ENCODE results near the gene TBL3.

TBL3 gene

GRCh38 chr16:1940273-1941161 is 31.3 kb upstream of the TBL3 start:
- peaks cover 0 to 38% of the 10 kb centered on the region in 2 experiments; a peak in 2 of 3 replicates for H3K36me3 ChIP-seq (ENCODE audit: control insufficient read depth in 2 of 2, insufficient read depth in 1 of 2, low read length in 2 of 2)
- no peaks in the 10 kb centered on the region; the same call in 1 of the 2 replicates for H3K4me1 ChIP-seq (ENCODE audit: control insufficient read depth, insufficient read depth, low read length)
- TF ChIP-seq ZNF324 (tag by site-specific recombination; IDR thresholded peaks at IDR 0.05), result no peak
- no peak for TF ChIP-seq ZNF555 (tag by site-specific recombination; conservative IDR thresholded peaks at IDR 0.05)
- TF ChIP-seq PBX3 (CRISPR knock-in tag; IDR thresholded peaks at IDR 0.05), result no peak
- no peak overlapping the region for H3K4me3 ChIP-seq (ENCODE audit: low read depth, low read length)
- H3K9me3 ChIP-seq (ENCODE audit: control insufficient read depth, insufficient read depth, low read depth, low read length), result no peaks in the 10 kb centered on the region
- ChIA-PET POLR2A (interaction anchor here (1.0 to 1.9 kb wide), 7 partner anchors 11 to 311 kb away, joined by 3 to 11 read pairs (median 5); partner anchors contain the start of genes ECI1 and RPS2), CTCF (interaction anchor here (0.7 to 2.6 kb wide), 5 partner anchors 8 to 74 kb away, joined by 3 to 19 read pairs (median 3); no protein-coding TSS in a partner anchor)
- no peak overlapping the region for H3K27ac ChIP-seq (ENCODE audit: extremely low read depth, low read depth, low read length)

- Histone ChIP-seq H3K4me1 (ENCODE audit: control insufficient read depth, insufficient read depth, low read length) (no peaks in the 10 kb centered on the region), H3K36me3 (ENCODE audit: control insufficient read depth in 2 of 2, insufficient read depth in 1 of 2, low read length in 2 of 2) (peaks cover 0 to 38% of the 10 kb centered on the region in 2 experiments; a peak in 2 of 3 replicates), H3K9me3 (ENCODE audit: control insufficient read depth, insufficient read depth, low read depth, low read length) (no peaks in the 10 kb centered on the region), H3K4me3 (ENCODE audit: low read depth, low read length) (no peak overlapping the region), H3K27ac (ENCODE audit: extremely low read depth, low read depth, low read length) (no peak overlapping the region)
- CTCF ChIA-PET, result interaction anchor here (0.6 to 2.6 kb wide), 5 partner anchors 9 to 263 kb away, joined by 3 to 19 read pairs (median 4); no protein-coding TSS in a partner anchor
- POLR2A ChIA-PET, result interaction anchor here (1.0 to 1.9 kb wide), 6 partner anchors 12 to 310 kb away, joined by 3 to 11 read pairs (median 5); partner anchors contain the start of genes ECI1 and RPS2
- TF ChIP-seq ZNF623 (tag by site-specific recombination; IDR thresholded peaks at IDR 0.05) (no peak), ZNF280C (tag by site-specific recombination; IDR thresholded peaks at IDR 0.05) (no peak), ZNF175 (tag by site-specific recombination; IDR thresholded peaks at IDR 0.05) (no peak), ZBTB44 (tag by site-specific recombination; IDR thresholded peaks at IDR 0.05) (no peak), FEZF1 (tag by site-specific recombination; IDR thresholded peaks at IDR 0.05) (peak; percentile 57), ZNF645 (tag by site-specific recombination; IDR thresholded peaks at IDR 0.05) (no peak), ZNF302 (tag by site-specific recombination; IDR thresholded peaks at IDR 0.05; ENCODE audit: low read depth) (no peak), ZNF423 (tag by site-specific recombination; IDR thresholded peaks at IDR 0.05) (no peak), ZNF239 (tag by site-specific recombination; IDR thresholded peaks at IDR 0.05) (no peak), SCRT1 (tag by site-specific recombination; IDR thresholded peaks at IDR 0.05; ENCODE audit: borderline replicate concordance) (no peak), ZNF223 (tag by site-specific recombination; IDR thresholded peaks at IDR 0.05) (no peak), SCRT2 (tag by site-specific recombination; IDR thresholded peaks at IDR 0.05) (no peak; the same call in 1 of the 2 replicates), ZNF148 (tag by site-specific recombination; IDR thresholded peaks at IDR 0.05; ENCODE audit: borderline replicate concordance) (no peak), ZNF654 (tag by site-specific recombination; IDR thresholded peaks at IDR 0.05; ENCODE audit: low read depth) (peak; percentile 38), ZBTB8A (tag by site-specific recombination; IDR thresholded peaks at IDR 0.05) (peak; percentile 21; the same call in 1 of the 2 replicates)
These were observed 30.4 kb upstream of the TBL3 start for GRCh38 chr16:1941162-1942046.

Data from HEK293 (cell line).